H1 (cell line): Measurements from ENCODE around the gene SNAPIN. TPM values are rescaled to one million over a fixed set of nuclear protein-coding genes. Genes with fewer than 3 reads are reported as not detected.
A peak's percentile ranks its signal among the peaks of the same experiment; 100 is the strongest.

Experiments
- CTCF ChIA-PET: fragments of 300-600 bp; sonication (Branson Sonifier 250); formaldehyde crosslinking; loops from one replicate; lab custom pipeline; 2021; ENCODE audit not compliant: partially characterized antibody; lab: Charles Lee
- POLR2A ChIA-PET: fragments of 300-600 bp; sonication (Branson Sonifier 250); formaldehyde crosslinking; loops from one replicate; lab custom pipeline; 2021; ENCODE audit warnings: inconsistent platforms; ENCODE audit not compliant: partially characterized antibody; lab: Charles Lee
- DNase-seq, 2 experiments: peaks; one replicate each; pipeline versions ENCODE4 v3.0.0 to v3.0.0-alpha.2; 2010 to 2022; ENCODE audit warnings: low spot score in 2 of 2, low read depth in 1 of 2, mixed read lengths in 1 of 2
- FAIRE-seq: peaks from 2 replicates; lab custom pipeline; 2011; peaks lifted over from hg19 to GRCh38; lab: Jason Lieb, UNC
- H2AFZ ChIP-seq: 2 replicates; pipeline ENCODE4 v1.8.1; 2012; ENCODE audit warnings: low read length, inconsistent platforms
- H2AK5ac ChIP-seq: 2 replicates; pipeline ENCODE4 v1.6.1; 2013; ENCODE audit warnings: low read depth, low read length
- H2BK120ac ChIP-seq: replicated peaks from 2 replicates; pipeline ENCODE3; 2013; ENCODE audit warnings: low read depth, low read length, inconsistent platforms
- H2BK12ac ChIP-seq: 2 replicates; pipeline ENCODE4 v1.6.1; 2013; ENCODE audit warnings: low read depth, low read length
- H2BK15ac ChIP-seq: 2 replicates; pipeline ENCODE4 v1.6.1; 2013; ENCODE audit warnings: low read length
- H2BK20ac ChIP-seq: 2 replicates; pipeline ENCODE4 v1.6.1; 2013; ENCODE audit warnings: low read length
- H2BK5ac ChIP-seq: 2 replicates; pipeline ENCODE4 v1.6.1; 2013; ENCODE audit warnings: low read depth, low read length
- H3K14ac ChIP-seq: 2 replicates; pipeline ENCODE4 v1.6.1; 2013; ENCODE audit warnings: inconsistent platforms; ENCODE audit not compliant: insufficient read length
- H3K18ac ChIP-seq: 2 replicates; pipeline ENCODE4 v1.6.1; 2013; ENCODE audit warnings: low read length; ENCODE audit errors: extremely low read depth
- H3K23ac ChIP-seq: 2 replicates; pipeline ENCODE4 v1.6.1; 2013; ENCODE audit warnings: inconsistent platforms; ENCODE audit not compliant: insufficient read length
- H3K23me2 ChIP-seq: 2 replicates; pipeline ENCODE4 v1.6.1; 2013; ENCODE audit warnings: low read depth, low read length
- H3K27ac ChIP-seq: 2 replicates; pipeline ENCODE4 v1.6.1; 2011; ENCODE audit warnings: low read depth, low read length, inconsistent platforms
- H3K27me3 ChIP-seq, 4 experiments: replicated peaks in 1 of 4; 1 replicate in 1 of 4; 2 replicates in 3 of 4; pipeline versions ENCODE4 v1.6.1 to v1.8.1; 2011 to 2013; ENCODE audit warnings: low read length in 3 of 4, mild to moderate bottlenecking in 3 of 4, inconsistent platforms in 2 of 4, mixed read lengths in 2 of 4, moderate library complexity in 1 of 4; ENCODE audit not compliant: control insufficient read depth in 3 of 4, insufficient read depth in 3 of 4; ENCODE audit errors: extremely low read depth in 1 of 4
- H3K36me3 ChIP-seq, 4 experiments: 2 replicates each; pipeline versions ENCODE4 v1.6.1 to v1.8.1; 2011 to 2013; ENCODE audit warnings: mild to moderate bottlenecking in 4 of 4, low read length in 3 of 4, moderate library complexity in 2 of 4, control low read depth in 1 of 4, inconsistent platforms in 1 of 4; ENCODE audit not compliant: insufficient read depth in 4 of 4, control insufficient read depth in 2 of 4
- H3K4ac ChIP-seq: replicated peaks from 2 replicates; pipeline ENCODE3; 2013; ENCODE audit warnings: low read length, low read depth, mixed read lengths, inconsistent platforms; ENCODE audit not compliant: insufficient read length
- H3K4me1 ChIP-seq, 4 experiments: replicated peaks in 1 of 4; 1 replicate in 1 of 4; 2 replicates in 3 of 4; pipeline versions ENCODE4 v1.6.1 to v1.8.1; 2011 to 2013; ENCODE audit warnings: low read length in 3 of 4, inconsistent platforms in 2 of 4, mixed read lengths in 1 of 4; ENCODE audit not compliant: insufficient read depth in 4 of 4, control insufficient read depth in 3 of 4
- H3K4me2 ChIP-seq, 2 experiments: 2 replicates each; pipeline versions ENCODE4 v1.6.1 to v1.8.1; 2011 to 2013; ENCODE audit warnings: low read depth in 2 of 2, low read length in 2 of 2, control low read depth in 1 of 2, inconsistent platforms in 1 of 2, mild to moderate bottlenecking in 1 of 2; ENCODE audit not compliant: insufficient read depth in 1 of 2
- H3K4me3 ChIP-seq, 4 experiments: fragments of 200-600, 300-600 bp in 1 of 4; sonication (generic), shearing (Covaris generic), sonication (Bioruptor Twin) in 1 of 4; 2 replicates each; pipeline versions ENCODE4 v1.5.1 to v1.8.1; 2011 to 2016; ENCODE audit warnings: low read length in 4 of 4, low read depth in 3 of 4, control low read depth in 2 of 4, inconsistent platforms in 2 of 4, mild to moderate bottlenecking in 2 of 4, mixed read lengths in 1 of 4, moderate library complexity in 1 of 4; ENCODE audit not compliant: insufficient read depth in 2 of 4; ENCODE audit errors: extremely low read depth in 1 of 4
- H3K56ac ChIP-seq: replicated peaks from 2 replicates; pipeline ENCODE3; 2013; ENCODE audit warnings: low read depth, mild to moderate bottlenecking, mixed read lengths, low read length, inconsistent platforms; ENCODE audit not compliant: insufficient read length
- H3K79me1 ChIP-seq: 2 replicates; pipeline ENCODE4 v1.6.1; 2013; ENCODE audit warnings: low read depth, low read length, control low read depth
- H3K79me2 ChIP-seq, 2 experiments: 2 replicates each; pipeline versions ENCODE4 v1.6.1 to v1.8.1; 2012 to 2013; ENCODE audit warnings: low read length in 2 of 2, mild to moderate bottlenecking in 2 of 2, inconsistent platforms in 1 of 2; ENCODE audit not compliant: insufficient read depth in 2 of 2, control insufficient read depth in 1 of 2
- H3K9ac ChIP-seq, 4 experiments: replicated peaks in 1 of 4; 1 replicate in 1 of 4; 2 replicates in 3 of 4; pipeline versions ENCODE4 v1.6.1 to v1.8.1; 2011 to 2013; ENCODE audit warnings: low read depth in 3 of 4, low read length in 3 of 4, control low read depth in 2 of 4, mild to moderate bottlenecking in 2 of 4, moderate library complexity in 2 of 4, inconsistent platforms in 1 of 4; ENCODE audit errors: extremely low read depth in 1 of 4
- H3K9me3 ChIP-seq, 2 experiments: 2 replicates each; pipeline versions ENCODE4 v1.6.1 to v1.8.1; 2012 to 2013; ENCODE audit warnings: mild to moderate bottlenecking in 2 of 2, moderate library complexity in 2 of 2, control low read depth in 1 of 2, inconsistent platforms in 1 of 2, low read depth in 1 of 2, low read length in 1 of 2, mixed read lengths in 1 of 2; ENCODE audit not compliant: insufficient read depth in 2 of 2
- H4K20me1 ChIP-seq, 2 experiments: replicated peaks in 1 of 2; 2 replicates each; pipeline versions ENCODE3 to v1.8.1; 2011 to 2013; ENCODE audit warnings: inconsistent platforms in 2 of 2, low read length in 2 of 2, mild to moderate bottlenecking in 1 of 2; ENCODE audit not compliant: insufficient read depth in 2 of 2, control insufficient read depth in 1 of 2
- H4K5ac ChIP-seq: 2 replicates; pipeline ENCODE4 v1.6.1; 2013; ENCODE audit warnings: low read length, low read depth, mixed read lengths, inconsistent platforms; ENCODE audit not compliant: insufficient read length
- H4K8ac ChIP-seq: 2 replicates; pipeline ENCODE4 v1.8.0; 2013; ENCODE audit warnings: mild to moderate bottlenecking, moderate library complexity, low read length, inconsistent platforms; ENCODE audit not compliant: insufficient read depth; ENCODE audit errors: extremely low read depth
- H4K91ac ChIP-seq: replicated peaks from 2 replicates; pipeline ENCODE3; 2013; ENCODE audit warnings: low read length, mixed read lengths, inconsistent platforms; ENCODE audit not compliant: insufficient read length
- ATF2 ChIP-seq: IDR thresholded peaks from 2 replicates; pipeline ENCODE4 v1.6.1; 2012; ENCODE audit warnings: low read length, inconsistent platforms
- BRCA1 ChIP-seq: IDR thresholded peaks from 2 replicates; pipeline ENCODE4 v1.6.1; 2012; ENCODE audit warnings: low read depth, low read length, improper control_type of control experiment
- CHD2 ChIP-seq: IDR thresholded peaks from 2 replicates; pipeline ENCODE4 v1.6.1; 2012; ENCODE audit warnings: low read length, improper control_type of control experiment
- GABPA ChIP-seq: IDR thresholded peaks from 2 replicates; pipeline ENCODE4 v1.6.1; 2011; ENCODE audit warnings: mild to moderate bottlenecking, low read length, moderate library complexity, borderline replicate concordance; ENCODE audit not compliant: insufficient read depth
- HDAC2 ChIP-seq, 2 experiments: fragments of 300-600 bp in 1 of 2; sonication (generic) in 1 of 2; IDR thresholded peaks; 2 replicates each; pipeline ENCODE4 v1.6.1; 2011 to 2012; ENCODE audit warnings: low read depth in 2 of 2, low read length in 2 of 2, mild to moderate bottlenecking in 2 of 2, moderate library complexity in 2 of 2, borderline replicate concordance in 1 of 2, inconsistent platforms in 1 of 2
- KDM5A ChIP-seq: fragments of 200-600 bp; IDR thresholded peaks from 2 replicates; pipeline ENCODE4 v1.7.1; 2012; ENCODE audit warnings: mild to moderate bottlenecking, low read length, inconsistent platforms, mixed read lengths
- PHF8 ChIP-seq: fragments of 200-600 bp; sonication (generic); conservative IDR thresholded peaks from 2 replicates; pipeline ENCODE4 v1.7.1; 2012; ENCODE audit warnings: low read depth, mild to moderate bottlenecking, inconsistent platforms, low read length, moderate library complexity
- POLR2A ChIP-seq, 2 experiments: IDR thresholded peaks; 1 replicate in 1 of 2; 2 replicates in 1 of 2; pipeline ENCODE4 v1.6.1; 2011; ENCODE audit warnings: low read depth in 2 of 2, low read length in 2 of 2, mild to moderate bottlenecking in 2 of 2; ENCODE audit errors: control extremely low read depth in 1 of 2
- RAD21 ChIP-seq, 2 experiments: IDR thresholded peaks in 1 of 2; conservative IDR thresholded peaks in 1 of 2; 2 replicates each; pipeline ENCODE4 v1.6.1; 2011; ENCODE audit warnings: low read depth in 2 of 2, low read length in 2 of 2, improper control_type of control experiment in 1 of 2, inconsistent platforms in 1 of 2, mild to moderate bottlenecking in 1 of 2, moderate library complexity in 1 of 2
- SP2 ChIP-seq: IDR thresholded peaks from 2 replicates; pipeline ENCODE4 v1.6.1; 2012; ENCODE audit warnings: mild to moderate bottlenecking, low read length, inconsistent platforms
- TBP ChIP-seq: IDR thresholded peaks from 2 replicates; pipeline ENCODE4 v1.6.1; 2011; ENCODE audit warnings: low read depth, low read length, improper control_type of control experiment
- WGBS, 2 experiments: shearing (Covaris generic) in 1 of 2; methylation state at CpG; one replicate each; pipeline versions ENCODE4 v1.1.6 to v1.1.7; 2013 to 2015; ENCODE audit warnings: low lambda C conversion rate in 2 of 2, mixed read lengths in 2 of 2, inconsistent platforms in 1 of 2, low coverage in 1 of 2, missing lambda C conversion rate in 1 of 2; ENCODE audit not compliant: insufficient replicate concordance in 2 of 2, insufficient coverage in 1 of 2, insufficient read length in 1 of 2; ENCODE audit errors: extremely low coverage in 1 of 2, missing lambda C conversion rate in 1 of 2; 5-methylcytosine and 5-hydroxymethylcytosine counted together
- polyA plus RNA-seq, 7 experiments: library from polyadenylated mRNA; depleted of rRNA in 3 of 7; stranded (reverse) in 5 of 7; unstranded in 2 of 7; fragments of >200 nt in 5 of 7; fragments of 200-250 nt in 2 of 7; gene quantifications; 1 replicate in 5 of 7; 2 replicates in 1 of 7; 4 replicates in 1 of 7; pipeline versions ENCODE4 v1.2.1 to v1.2.3, GENCODE V29; 2011 to 2013; ENCODE audit warnings: missing spikeins in 2 of 7, mixed read lengths in 2 of 7
- total RNA-seq: library from RNA; stranded (reverse); fragmentation: NEBNext Ultra II Directional; extraction: Animal tissue kit (Norgen Biotek cat#: 25700); gene quantifications from 2 replicates; pipeline ENCODE4 v1.2.1, GENCODE V29; 2021

Gene SNAPIN
- total and polyA plus RNA-seq, 2 of the 8 experiments (the other 6 are each of a cell fraction or from before 2014, with no cell fraction given): 25.7 to 31.1 TPM

DNA sequence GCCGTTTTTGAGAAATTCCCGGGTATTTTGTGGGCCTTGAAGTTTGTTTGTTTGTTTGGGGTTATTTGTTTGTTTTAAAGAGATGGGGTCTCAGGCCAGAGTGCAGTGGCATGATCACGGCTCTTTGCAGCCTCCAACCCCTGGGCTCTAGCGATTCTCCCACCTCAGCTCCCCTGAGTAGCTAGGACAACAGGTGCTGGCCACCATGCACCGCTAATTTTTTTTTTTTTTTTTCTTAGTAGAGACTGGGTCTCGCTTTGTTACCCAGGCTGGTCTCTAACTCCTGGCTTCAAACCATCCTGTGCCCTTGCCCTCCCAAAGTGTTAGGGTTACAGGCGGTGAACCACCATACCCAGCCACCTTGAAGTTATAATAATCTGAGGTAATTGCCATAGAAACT, 22.6 kb upstream of the SNAPIN start:
- Histone ChIP-seq H3K23me2 (no peaks in the 10 kb centered on the region; the same call in 1 of the 2 replicates), H3K18ac (no peak overlapping the region), H3K27ac (no peak overlapping the region), H3K4me2 (peak overlapping the region in 1 of 2 experiments; percentile 33; a peak in 2 of 4 replicates), H3K14ac (no peak overlapping the region), H2AFZ (no peak overlapping the region), H2BK20ac (no peak overlapping the region), H3K56ac (no peak overlapping the region), H3K4me1 (peaks cover 0 to 5% (median 4%) of the 10 kb centered on the region in 4 experiments; a peak in 5 of 7 replicates), H3K4ac (no peak overlapping the region), H3K23ac (no peak overlapping the region), H3K79me2 (peaks cover 0 to 43% of the 10 kb centered on the region in 2 experiments; a peak in 3 of 4 replicates), H4K20me1 (peaks cover 1 to 2% of the 10 kb centered on the region in 2 experiments), H2BK15ac (no peak overlapping the region), H3K4me3 (peak overlapping the region in 1 of 4 experiments; percentile 97; a peak in 1 of 8 replicates), H2BK5ac (no peak overlapping the region), H2BK120ac (no peak overlapping the region), H2BK12ac (no peak overlapping the region), H3K79me1 (no peaks in the 10 kb centered on the region), H3K9me3 (no peaks in the 10 kb centered on the region), H3K36me3 (peaks cover 31 to 51% (median 43%) of the 10 kb centered on the region in 4 experiments), H4K5ac (no peak overlapping the region), H2AK5ac (no peak overlapping the region), H3K9ac (no peak overlapping the region), H4K8ac (no peak overlapping the region), H3K27me3 (no peaks in the 10 kb centered on the region), H4K91ac (no peak overlapping the region)
- ChIA-PET POLR2A (interaction anchor here (0.7 to 16.2 kb wide), 9 partner anchors 10 to 487 kb away, joined by 3 to 343 read pairs (median 30); partner anchors contain the start of genes ILF2, S100A14, S100A16 and S100A6), CTCF (interaction anchor here (0.6 to 2.9 kb wide), 3 partner anchors 13 to 114 kb away, joined by 3 to 13 read pairs (median 7); no protein-coding TSS in a partner anchor)
- no peak for DNase-seq
- whole genome bisulfite sequencing, 2 experiments: 89% methylated on average over 6 of the region's 7 CpGs; no CpG with 5 or more reads in 1 of the 2 experiments
- no peak for FAIRE-seq
- TF ChIP-seq POLR2A (IDR thresholded peaks at IDR 0.05; ENCODE audit: control extremely low read depth in 1 of 2, low read depth in 2 of 2, low read length in 2 of 2) (no peak), PHF8 (no peak), KDM5A (no peak), CHD2 (no peak), SP2 (no peak), GABPA (no peak), HDAC2 (IDR thresholded peaks at IDR 0.05; ENCODE audit: borderline replicate concordance in 1 of 2, low read depth in 2 of 2, low read length in 2 of 2) (no peak), BRCA1 (no peak), TBP (no peak), ATF2 (no peak), RAD21 (IDR thresholded peaks at IDR 0.05 in 1 of 2, conservative IDR thresholded peaks at IDR 0.05 in 1 of 2; ENCODE audit: low read depth in 2 of 2, low read length in 2 of 2) (no peak)
